Anterior cingulate cortex (tissue), 58 donors: ENCODE results near the gene REEP5.
A peak's percentile ranks its signal among the peaks of the same experiment; 100 is the strongest.
"Not testable (repeated sequence)": the region's sequence is repeated elsewhere in the genome, so short reads cannot be mapped to it uniquely, and the experiment has no call there.

Experiments
- DNase-seq, 58 donors: peaks; one replicate each; lab custom pipeline; 2025; lab: John Stamatoyannopoulos, UW

The REEP5 gene

GRCh38 chr5:112921833-112922817 is at the start of gene REEP5:
TSS of gene REEP5 (minus strand) at chr5:112922227. CDS start at chr5:112922190, 37 bp downstream.
- peak; percentile 19 to 87 (median 72) for DNase-seq

GRCh38 chr5:112971276-112971675 is 49.2 kb upstream of the REEP5 start:
- no peak for DNase-seq

DNA sequence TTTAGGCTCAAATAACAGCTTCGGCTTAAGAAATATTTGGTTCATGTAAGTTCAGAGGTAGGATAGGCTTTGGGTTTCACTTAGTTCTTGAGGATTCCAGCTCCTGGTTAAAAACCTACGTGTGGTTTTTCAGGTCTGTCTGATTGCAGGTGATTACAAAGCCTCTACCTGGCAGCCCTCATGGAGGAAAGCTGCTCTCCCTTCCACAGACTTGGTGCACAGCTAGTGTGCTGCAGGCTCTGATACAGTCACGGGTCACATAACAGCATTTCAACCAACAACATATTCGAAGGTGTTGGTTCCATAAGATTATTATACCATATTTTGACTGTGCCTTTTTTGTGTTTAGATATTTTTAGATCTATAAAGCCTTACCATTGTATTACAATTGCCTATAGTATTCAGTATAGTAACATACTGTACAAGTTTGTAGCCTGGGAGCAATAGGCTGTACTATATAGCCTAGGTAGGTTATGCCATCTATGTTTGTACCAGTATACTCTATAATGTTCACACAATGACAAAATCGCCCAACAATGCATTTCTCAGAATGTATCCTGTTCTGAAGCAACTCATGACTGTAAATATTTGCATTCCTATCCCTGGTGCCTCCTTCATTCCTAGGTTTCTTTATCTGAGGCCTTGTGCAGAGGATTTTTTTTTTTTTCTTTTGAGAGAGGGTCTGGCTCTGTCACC is 46.5 kb upstream of the REEP5 start:
- DNase-seq = no peak

GRCh38 chr5:112967520-112968083 is 45.6 kb upstream of the REEP5 start:
- DNase-seq = no peak

DNA sequence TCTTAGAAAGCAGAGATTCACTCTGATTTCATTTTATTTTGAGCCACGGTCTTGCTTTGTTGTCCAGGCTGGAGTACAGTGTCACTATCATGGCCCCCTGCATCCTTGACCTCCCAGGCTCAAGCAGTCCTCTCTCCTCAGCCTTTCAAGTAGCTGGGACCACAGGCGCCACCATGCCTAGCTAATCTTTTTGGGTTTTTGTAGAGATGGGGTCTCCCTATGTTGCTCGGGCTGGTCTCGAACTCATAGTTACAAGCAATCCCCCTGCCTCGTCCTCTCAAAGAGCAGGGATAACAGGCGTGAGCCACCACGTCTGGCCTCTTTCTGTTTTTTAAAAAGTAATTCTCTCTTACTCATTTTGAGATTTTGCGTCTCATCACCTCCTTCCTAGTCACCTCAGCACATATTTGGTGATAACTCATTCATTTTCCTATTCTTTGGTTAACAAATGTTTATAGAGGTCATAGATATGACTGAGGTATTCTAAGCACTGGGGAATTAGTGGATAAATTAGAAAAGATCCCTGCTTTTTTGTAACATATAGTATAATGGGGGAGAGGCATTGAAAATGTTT is 43.8 kb upstream of the REEP5 start:
- no peak for DNase-seq

- not testable (repeated sequence) for DNase-seq
Observed at GRCh38 chr5:112963374-112963733, 41.3 kb upstream of the REEP5 start.

GRCh38 chr5:112960863-112961504 is 39.0 kb upstream of the REEP5 start:
- DNase-seq = no peak

GRCh38 chr5:112960315-112960714 is 38.3 kb upstream of the REEP5 start:
- DNase-seq = no peak

- DNase-seq = not testable (repeated sequence)
Observed at GRCh38 chr5:112959872-112960271, 37.8 kb upstream of the REEP5 start.

DNA sequence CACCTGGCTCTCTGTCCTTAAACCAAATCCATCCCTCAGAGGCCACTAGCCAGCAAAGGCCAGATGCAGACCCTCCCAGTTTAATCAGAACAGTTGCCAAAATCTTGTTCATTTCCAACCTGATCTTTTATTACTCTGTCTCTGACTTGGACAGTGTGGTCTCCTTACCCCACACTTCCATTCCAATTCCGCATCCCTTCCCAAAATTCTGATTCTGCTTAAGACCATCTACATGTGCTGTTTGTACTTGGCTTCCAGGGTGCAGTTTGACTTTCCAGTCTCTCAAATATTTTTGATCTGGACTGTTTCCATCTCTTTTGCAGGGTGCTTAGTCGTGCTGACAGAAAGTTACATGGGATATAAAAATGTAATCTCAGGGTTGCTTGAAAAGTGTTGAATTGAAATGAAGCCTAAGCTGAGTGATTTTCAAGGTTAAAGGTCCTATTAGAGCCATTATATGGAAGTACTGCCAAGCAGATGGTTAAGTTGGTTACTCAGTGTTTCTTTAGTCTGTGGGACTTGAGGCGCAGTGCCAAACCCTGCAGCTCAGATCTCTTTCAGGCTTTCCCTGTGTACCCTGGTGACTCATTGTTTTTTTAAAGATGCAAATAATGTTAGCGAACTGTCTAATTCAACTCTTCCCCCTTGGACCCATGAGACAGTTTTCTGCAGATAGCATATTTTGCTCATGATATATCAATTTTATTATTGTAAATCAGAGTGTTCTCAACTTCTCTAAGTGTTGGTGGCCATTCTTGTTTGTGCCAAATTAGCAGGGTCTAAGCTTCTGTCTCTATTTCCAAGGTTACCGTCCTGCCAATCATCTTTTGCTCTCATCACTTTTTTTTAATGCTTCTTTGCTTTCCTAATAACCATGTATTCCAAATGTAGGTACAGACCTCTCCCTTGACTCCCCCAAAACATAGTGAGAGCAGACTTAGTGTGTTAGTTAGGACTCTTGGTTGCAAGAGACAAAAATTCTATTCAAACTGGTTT is 36.4 kb upstream of the REEP5 start:
- DNase-seq = peak in 22 of 58 donors; percentile 1 to 44 (median 17)

DNA sequence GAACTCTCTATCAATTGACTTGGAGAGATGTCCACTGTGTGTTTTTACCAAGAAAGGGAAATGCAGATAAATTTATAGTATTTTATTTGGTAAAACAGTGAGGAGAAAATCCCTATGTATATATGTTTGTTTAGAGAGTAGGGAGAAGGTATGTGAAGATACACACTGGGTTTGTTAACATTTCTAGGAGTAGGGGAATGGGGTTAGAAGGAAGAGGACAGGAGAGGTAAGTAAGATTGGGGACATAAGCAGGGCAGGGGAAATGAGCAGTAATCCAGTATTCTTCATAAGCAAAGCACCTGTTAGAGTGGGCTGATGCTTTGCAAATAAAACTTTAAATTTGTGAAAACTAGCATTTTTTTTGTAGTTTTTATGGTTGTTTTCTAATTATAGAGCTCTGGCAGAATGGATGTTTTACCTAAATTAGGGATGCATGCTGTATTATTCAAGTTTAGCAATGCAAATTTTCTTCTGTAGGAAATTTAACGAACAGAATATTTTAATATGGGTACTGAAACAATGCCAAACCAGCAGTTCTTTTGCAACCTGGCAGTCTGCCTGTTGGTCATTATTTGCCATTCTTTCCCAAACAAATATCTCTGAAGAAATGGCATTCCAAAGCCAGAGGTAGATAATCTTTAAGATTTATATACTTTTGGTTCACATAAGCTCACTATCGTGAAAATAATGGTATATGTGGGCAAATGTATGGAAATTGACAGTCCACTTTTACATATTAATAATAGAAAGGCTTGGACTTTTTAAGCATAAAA is 35.2 kb upstream of the REEP5 start:
- no peak for DNase-seq

- no peak for DNase-seq
Observed at GRCh38 chr5:112956606-112957005, 34.6 kb upstream of the REEP5 start.

GRCh38 chr5:112951124-112951702 is 29.2 kb upstream of the REEP5 start:
- no peak for DNase-seq

DNA sequence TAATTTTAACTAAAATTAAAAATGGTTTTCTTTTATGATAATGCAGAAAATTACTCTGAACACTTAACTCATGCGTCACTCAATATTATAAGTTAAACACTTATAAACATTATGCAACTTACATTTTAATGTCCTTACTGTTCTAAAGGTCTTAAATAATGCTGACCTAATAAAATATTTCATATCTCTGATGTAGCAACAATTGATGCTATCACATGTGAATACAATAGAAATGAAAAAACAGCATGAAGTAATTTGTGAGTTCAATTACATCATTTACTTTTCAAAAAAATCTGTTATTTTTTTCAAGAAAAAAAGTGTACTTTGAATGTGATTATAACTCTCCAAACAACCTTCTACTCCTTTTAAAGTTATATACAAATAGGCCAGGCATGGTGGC is 26.4 kb upstream of the REEP5 start:
- DNase-seq = no peak

- DNase-seq = no peak
Observed at GRCh38 chr5:112940670-112941069, 18.6 kb upstream of the REEP5 start.

- DNase-seq = no peak
Observed at GRCh38 chr5:112938286-112938685, 16.3 kb upstream of the REEP5 start.

GRCh38 chr5:112935675-112936074 is 13.6 kb upstream of the REEP5 start:
- DNase-seq = no peak

DNA sequence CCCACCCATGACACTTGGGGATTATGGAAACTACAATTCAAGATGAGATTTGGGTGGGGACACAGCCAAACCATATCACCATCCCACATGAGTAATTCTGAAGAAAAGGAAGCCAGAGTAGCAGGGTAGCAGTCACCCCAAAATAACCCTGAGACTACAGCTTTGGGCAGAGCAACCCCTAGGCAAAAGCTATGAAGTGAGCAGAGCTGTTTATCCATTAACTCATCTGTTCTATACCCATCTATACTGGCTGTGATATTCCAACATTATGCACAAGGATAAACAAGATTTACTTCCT is 12.3 kb upstream of the REEP5 start:
- no peak for DNase-seq
